Body of pancreas (tissue), 4 donors: Measurements from ENCODE around the gene TMEM92.

ENCODE experiments used
- CTCF ChIP-seq, 7 experiments: fragments of 450-650 bp in 4 of 7; fragments of 200-600 bp in 3 of 7; sonication (generic) in 3 of 7; IDR thresholded peaks; one replicate each; pipeline ENCODE4 v1.5.1; 2016 to 2019; ENCODE audit warnings: antibody characterized with exemption in 7 of 7
- POLR2A ChIP-seq, 3 donors: fragments of 450-650 bp; IDR thresholded peaks; one replicate each; pipeline ENCODE4 v1.6.1; 2016; ENCODE audit warnings: antibody characterized with exemption in 3 of 3, mild to moderate bottlenecking in 2 of 3

- no peak for TF ChIP-seq CTCF (IDR thresholded peaks at IDR 0.05)
- no peak for TF ChIP-seq POLR2A (IDR thresholded peaks at IDR 0.05)
Measured at GRCh38 chr17:50292465-50292864, 18.2 kb downstream of the TMEM92 start.
